Osteocyte (in vitro differentiated cells): ENCODE measurements around the gene ZNF253. TPM values are rescaled to one million over a fixed set of nuclear protein-coding genes. Genes with fewer than 3 reads are reported as not detected.
A peak's percentile ranks its signal among the peaks of the same experiment; 100 is the strongest.

Experiments used
- DNase-seq: peaks from one replicate; pipeline ENCODE4 v3.0.0; 2021; ENCODE audit warnings: mixed read lengths; ENCODE audit not compliant: unreplicated experiment; ENCODE audit errors: extremely low spot score
- H3K27ac Mint-ChIP-seq: one replicate; pipeline ENCODE4 v1.8.0; 2021; ENCODE audit warnings: mild to moderate bottlenecking, mixed read lengths; ENCODE audit not compliant: unreplicated experiment
- H3K27me3 Mint-ChIP-seq: one replicate; pipeline ENCODE4 v1.8.0; 2021; ENCODE audit warnings: mixed read lengths; ENCODE audit not compliant: unreplicated experiment
- H3K36me3 Mint-ChIP-seq: one replicate; pipeline ENCODE4 v1.8.0; 2021; ENCODE audit warnings: mixed read lengths; ENCODE audit not compliant: unreplicated experiment
- H3K4me1 Mint-ChIP-seq: one replicate; pipeline ENCODE4 v1.8.0; 2021; ENCODE audit warnings: mixed read lengths; ENCODE audit not compliant: unreplicated experiment
- H3K4me3 Mint-ChIP-seq: one replicate; pipeline ENCODE4 v1.8.0; 2021; ENCODE audit warnings: mild to moderate bottlenecking, moderate library complexity, mixed read lengths; ENCODE audit not compliant: unreplicated experiment
- H3K9me3 Mint-ChIP-seq: one replicate; pipeline ENCODE4 v1.8.0; 2021; ENCODE audit warnings: mixed read lengths; ENCODE audit not compliant: unreplicated experiment
- CTCF ChIP-seq: fragments of 200-600 bp; sonication (generic); IDR thresholded peaks from 2 replicates; pipeline ENCODE4 v1.5.0; 2021; ENCODE audit warnings: antibody characterized with exemption, mild to moderate bottlenecking, moderate library complexity
- long read RNA-seq: library from polyadenylated mRNA; unstranded; transcript quantifications from one replicate; pipeline ENCODE4 v2.0.0, GENCODE V29; 2021
- total RNA-seq: library from RNA; stranded (reverse); gene quantifications from 2 replicates; pipeline ENCODE4 v1.2.1, GENCODE V29; 2021

ZNF253 gene
- total RNA-seq = 10.6 and 12.8 TPM in 2 replicates
- long read RNA-seq, transcript ZNF253-204 (3 exons, 820 nt) = minor isoform, 5 of 36 reads
- long read RNA-seq, transcript ZNF253-203 (4 exons, 3,519 nt) = major isoform, 24 of 36 reads
- long read RNA-seq, partial matches to known transcripts = 0 of 36 reads
- long read RNA-seq, other reads (novel, unspliced or antisense) = 1 of 36 reads

- Mint-ChIP-seq H3K27me3 (no peaks in the 10 kb centered on the region), H3K27ac (peak within 1 kb of the TSS; percentile 100), H3K4me1 (peaks cover 18% of the 10 kb centered on the region), H3K9me3 (peaks cover 15% of the 10 kb centered on the region), H3K4me3 (peak within 1 kb of the TSS; percentile 100), H3K36me3 (peaks cover 17% of the 10 kb centered on the region)
- DNase-seq = peak; percentile 97
- TF ChIP-seq CTCF = no peak
Observed at GRCh38 chr19:19865750-19866610, at the start of gene ZNF253. Gene ZNF253, plus strand, starts transcription at chr19:19865882. Its CDS starts 115 bp downstream, at chr19:19865997.

GRCh38 chr19:19816679-19817078 lies 49.0 kb upstream of the ZNF253 start:
- Mint-ChIP-seq H3K9me3 (peaks cover 17% of the 10 kb centered on the region), H3K4me1 (peaks cover 2% of the 10 kb centered on the region), H3K36me3 (peaks cover 49% of the 10 kb centered on the region), H3K4me3 (no peak overlapping the region), H3K27ac (no peak overlapping the region), H3K27me3 (no peaks in the 10 kb centered on the region)
- no peak for DNase-seq
- no peak for TF ChIP-seq CTCF

GRCh38 chr19:19817357-19817756 lies 48.3 kb upstream of the ZNF253 start:
- no peak for TF ChIP-seq CTCF
- H3K9me3 Mint-ChIP-seq = peaks cover 17% of the 10 kb centered on the region
- H3K36me3 Mint-ChIP-seq = peaks cover 44% of the 10 kb centered on the region
- no peak for DNase-seq
- peaks cover 3% of the 10 kb centered on the region for H3K4me1 Mint-ChIP-seq
- no peak overlapping the region for H3K4me3 Mint-ChIP-seq
- no peak overlapping the region for H3K27ac Mint-ChIP-seq
- no peaks in the 10 kb centered on the region for H3K27me3 Mint-ChIP-seq

- peaks cover 18% of the 10 kb centered on the region for H3K9me3 Mint-ChIP-seq
- no peak for TF ChIP-seq CTCF
- no peak for DNase-seq
- no peaks in the 10 kb centered on the region for H3K27me3 Mint-ChIP-seq
- peaks cover 3% of the 10 kb centered on the region for H3K4me1 Mint-ChIP-seq
- peaks cover 31% of the 10 kb centered on the region for H3K36me3 Mint-ChIP-seq
- peak overlapping the region; percentile 98 for H3K27ac Mint-ChIP-seq
- H3K4me3 Mint-ChIP-seq = peak overlapping the region; percentile 90
Observed at GRCh38 chr19:19820774-19821320, 44.8 kb upstream of the ZNF253 start.
